GM12873 (cell line): Measurements from ENCODE around the gene TPX2.

Experiments used
- TF ChIP-seq, protein P1 (sequence below): IDR thresholded peaks from 2 replicates; pipeline ENCODE4 v1.5.1; 2012; ENCODE audit warnings: low read depth, mild to moderate bottlenecking, moderate library complexity, low read length, control low read depth; ENCODE audit not compliant: insufficient read depth; ENCODE audit errors: missing control alignments

The TPX2 gene

DNA sequence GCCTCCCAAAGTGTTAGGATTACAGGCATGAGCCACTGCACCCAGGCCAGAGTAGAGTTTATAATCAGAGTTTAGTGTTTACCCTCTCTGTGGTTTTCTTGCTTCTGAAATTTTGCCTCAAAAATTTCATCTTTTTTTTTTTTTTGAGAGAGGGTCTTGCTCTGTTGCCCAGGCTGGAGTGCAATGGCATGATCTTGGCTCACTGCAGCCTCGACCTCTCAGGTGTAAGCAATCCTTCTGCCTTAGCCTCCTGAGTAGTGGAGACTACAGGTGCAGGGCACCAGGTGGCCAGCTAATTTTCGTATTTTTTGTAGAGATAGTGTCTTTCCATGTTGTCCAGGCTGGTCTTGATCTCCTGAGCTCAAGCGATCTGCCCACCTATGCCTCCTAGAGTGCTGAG lies 28.7 kb downstream of the TPX2 start:
- TF ChIP-seq, protein P1, sequence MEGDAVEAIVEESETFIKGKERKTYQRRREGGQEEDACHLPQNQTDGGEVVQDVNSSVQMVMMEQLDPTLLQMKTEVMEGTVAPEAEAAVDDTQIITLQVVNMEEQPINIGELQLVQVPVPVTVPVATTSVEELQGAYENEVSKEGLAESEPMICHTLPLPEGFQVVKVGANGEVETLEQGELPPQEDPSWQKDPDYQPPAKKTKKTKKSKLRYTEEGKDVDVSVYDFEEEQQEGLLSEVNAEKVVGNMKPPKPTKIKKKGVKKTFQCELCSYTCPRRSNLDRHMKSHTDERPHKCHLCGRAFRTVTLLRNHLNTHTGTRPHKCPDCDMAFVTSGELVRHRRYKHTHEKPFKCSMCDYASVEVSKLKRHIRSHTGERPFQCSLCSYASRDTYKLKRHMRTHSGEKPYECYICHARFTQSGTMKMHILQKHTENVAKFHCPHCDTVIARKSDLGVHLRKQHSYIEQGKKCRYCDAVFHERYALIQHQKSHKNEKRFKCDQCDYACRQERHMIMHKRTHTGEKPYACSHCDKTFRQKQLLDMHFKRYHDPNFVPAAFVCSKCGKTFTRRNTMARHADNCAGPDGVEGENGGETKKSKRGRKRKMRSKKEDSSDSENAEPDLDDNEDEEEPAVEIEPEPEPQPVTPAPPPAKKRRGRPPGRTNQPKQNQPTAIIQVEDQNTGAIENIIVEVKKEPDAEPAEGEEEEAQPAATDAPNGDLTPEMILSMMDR = no peak

DNA sequence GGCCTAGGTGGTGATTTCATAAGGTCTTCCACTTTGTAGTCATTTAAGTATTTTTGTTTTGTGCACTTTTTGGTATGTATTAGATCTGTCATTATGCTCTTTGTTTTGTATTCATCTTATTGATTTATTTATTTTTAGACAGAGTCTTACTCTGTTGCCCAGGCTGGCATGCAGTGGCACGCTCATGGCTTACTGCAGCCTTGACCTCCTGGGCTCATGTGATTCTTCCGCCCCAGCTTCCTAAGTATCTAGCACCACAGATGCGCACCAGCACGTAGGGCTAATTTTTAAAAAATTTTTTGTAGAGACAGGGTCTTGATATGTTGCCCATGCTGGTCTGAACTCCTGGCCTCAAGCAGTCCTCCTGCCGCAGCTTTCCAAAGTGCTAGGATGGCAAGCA lies 30.6 kb downstream of the TPX2 start:
- TF ChIP-seq, protein P1 = no peak

DNA sequence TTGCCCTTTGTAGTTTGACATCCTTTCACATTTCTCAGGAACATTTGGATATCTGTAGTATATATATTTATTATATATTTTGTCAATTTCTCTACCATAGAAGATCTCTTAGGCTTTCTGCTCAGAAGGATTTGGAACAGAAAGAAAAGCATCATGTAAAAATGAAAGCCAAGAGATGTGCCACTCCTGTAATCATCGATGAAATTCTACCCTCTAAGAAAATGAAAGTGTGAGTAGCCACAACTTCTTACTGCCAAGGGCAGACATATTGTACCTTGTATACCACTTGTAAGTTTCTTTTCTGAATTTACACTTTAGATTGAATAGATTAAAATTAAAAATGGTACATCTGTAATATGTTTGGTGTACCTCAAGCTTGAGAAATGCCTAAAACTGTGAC lies 31.2 kb downstream of the TPX2 start:
- TF ChIP-seq, protein P1 = no peak

DNA sequence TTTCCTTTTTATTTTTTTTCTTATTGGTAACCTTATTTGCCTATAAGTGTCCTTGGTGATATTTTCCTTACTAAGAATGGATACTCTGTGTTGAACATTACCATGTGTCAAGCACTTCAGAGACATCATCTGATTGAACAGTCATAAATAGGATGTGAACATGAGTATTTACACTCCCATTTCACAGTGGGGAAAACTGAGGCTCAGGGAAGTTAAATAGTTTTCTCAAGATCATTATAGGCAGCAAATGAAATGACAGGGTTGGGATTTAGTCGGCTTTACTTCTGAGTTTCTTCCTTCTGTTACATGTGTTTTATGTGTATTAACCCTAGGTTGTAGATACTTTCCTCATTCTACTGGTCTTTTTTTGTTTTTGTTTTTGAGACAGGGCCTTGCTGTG lies 35.3 kb downstream of the TPX2 start:
- TF ChIP-seq, protein P1 = no peak

DNA sequence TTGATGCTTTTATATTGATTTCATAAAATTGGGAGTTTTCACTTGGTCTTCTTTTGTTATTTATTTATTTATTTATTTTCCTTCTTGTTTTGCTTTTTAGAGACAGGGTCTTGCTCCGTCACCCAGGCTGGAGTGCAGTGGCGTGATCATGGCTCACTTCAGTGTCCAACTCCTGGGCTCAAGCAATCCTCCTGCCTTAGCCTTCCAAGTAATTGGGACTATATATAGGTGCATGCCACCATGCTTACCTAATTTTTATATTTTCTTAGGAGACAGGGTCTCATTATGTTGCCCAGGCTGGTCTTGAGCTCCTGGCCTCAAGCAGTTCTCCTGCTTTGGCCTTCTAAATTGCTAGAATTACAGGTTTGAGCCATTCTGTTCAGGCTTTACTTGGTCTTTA lies 41.7 kb downstream of the TPX2 start:
- TF ChIP-seq, protein P1 = no peak

DNA sequence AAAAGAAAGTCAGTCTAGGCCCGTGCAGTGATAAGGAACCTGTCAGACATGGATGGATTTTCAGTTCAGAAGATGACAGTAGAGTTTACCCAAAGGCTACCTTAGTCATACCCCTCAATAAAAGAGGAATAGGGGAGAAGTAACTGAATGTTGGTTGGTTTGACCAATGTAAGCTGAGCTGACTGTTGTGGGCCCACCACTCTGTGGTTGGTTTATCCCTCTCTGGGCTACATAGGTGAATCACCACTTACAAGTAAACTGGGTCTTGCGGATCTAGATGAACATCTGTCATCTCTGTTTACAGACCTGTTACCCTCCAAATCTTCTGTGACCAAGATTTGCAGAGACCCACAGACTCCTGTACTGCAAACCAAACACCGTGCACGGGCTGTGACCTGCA lies 42.9 kb downstream of the TPX2 start:
- TF ChIP-seq, protein P1 = no peak

DNA sequence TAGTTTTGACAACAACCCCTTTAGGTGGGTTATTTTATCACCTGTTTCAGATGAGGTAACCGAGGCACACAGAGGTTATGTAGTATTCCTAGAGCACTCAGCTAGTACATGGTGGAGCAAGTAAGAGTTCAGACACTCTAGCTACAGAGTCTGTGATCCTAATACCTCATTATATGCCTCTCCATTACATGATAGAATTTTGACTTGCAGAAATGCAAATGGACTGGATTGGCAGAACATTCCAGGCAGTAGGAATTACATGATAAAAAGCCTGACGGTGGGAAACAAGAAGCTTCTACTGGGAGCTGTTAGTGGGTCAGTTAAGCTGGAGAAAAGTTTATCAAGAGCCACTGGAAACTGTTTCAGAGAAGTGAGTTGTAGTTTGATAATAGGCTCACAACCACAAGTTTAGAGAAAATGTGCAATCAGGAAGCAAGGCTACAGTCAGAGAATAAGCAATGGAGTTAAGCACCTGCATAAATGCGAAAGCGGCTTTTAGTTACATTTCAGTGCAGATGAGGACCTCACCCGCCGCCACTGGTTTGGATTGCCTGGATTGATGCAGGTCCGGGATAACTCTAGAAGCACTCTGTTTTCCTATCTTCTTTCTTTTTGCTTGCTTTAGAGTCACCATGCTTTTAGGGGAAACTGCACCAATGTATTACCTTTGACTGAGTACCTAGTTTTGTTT lies 45.4 kb downstream of the TPX2 start:
- TF ChIP-seq, protein P1 = no peak

DNA sequence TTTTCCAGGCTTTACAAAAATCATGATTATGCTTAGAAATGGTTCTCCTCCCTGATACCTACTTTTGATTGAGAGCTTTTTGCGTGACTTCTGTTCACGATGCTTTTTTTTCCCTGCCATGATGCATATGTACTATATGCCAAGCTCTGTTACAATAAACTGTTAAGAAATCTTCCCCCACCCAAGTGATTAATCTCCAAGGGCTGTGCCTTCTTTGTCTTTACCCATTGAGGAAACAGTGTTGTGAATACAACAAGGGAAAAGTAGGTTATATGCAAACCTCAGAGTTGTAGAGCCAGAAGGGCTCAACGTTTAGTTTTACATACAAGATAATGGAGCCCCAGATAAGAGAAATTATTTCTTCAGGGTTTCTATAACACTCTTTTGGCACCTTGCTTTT lies 46.0 kb downstream of the TPX2 start:
- TF ChIP-seq, protein P1 = no peak
